HEK293 (cell line): ENCODE data around the gene NKG7.

ENCODE experiments used
- CTCF ChIP-seq: fragments of 450-650 bp; formaldehyde crosslinking; IDR thresholded peaks from 2 replicates; pipeline ENCODE4 v1.5.1; 2016; ENCODE audit warnings: missing biosample characterization, missing genetic modification characterization
- ZBTB7A ChIP-seq: fragments of 450-650 bp; formaldehyde crosslinking; IDR thresholded peaks from 2 replicates; pipeline ENCODE4 v1.5.1; 2016; ENCODE audit warnings: low read depth, missing biosample characterization, missing genetic modification characterization
- ZNF302 ChIP-seq: fragments of 450-650 bp; formaldehyde crosslinking; IDR thresholded peaks from 2 replicates; pipeline ENCODE4 v1.5.1; 2016; ENCODE audit warnings: missing biosample characterization, missing genetic modification characterization, low read depth
- TF ChIP-seq, protein P1 (sequence below): fragments of 450-650 bp; formaldehyde crosslinking; IDR thresholded peaks from 2 replicates; pipeline ENCODE4 v1.5.1; 2017; ENCODE audit warnings: missing biosample characterization, missing genetic modification characterization

- TF ChIP-seq, protein P1, sequence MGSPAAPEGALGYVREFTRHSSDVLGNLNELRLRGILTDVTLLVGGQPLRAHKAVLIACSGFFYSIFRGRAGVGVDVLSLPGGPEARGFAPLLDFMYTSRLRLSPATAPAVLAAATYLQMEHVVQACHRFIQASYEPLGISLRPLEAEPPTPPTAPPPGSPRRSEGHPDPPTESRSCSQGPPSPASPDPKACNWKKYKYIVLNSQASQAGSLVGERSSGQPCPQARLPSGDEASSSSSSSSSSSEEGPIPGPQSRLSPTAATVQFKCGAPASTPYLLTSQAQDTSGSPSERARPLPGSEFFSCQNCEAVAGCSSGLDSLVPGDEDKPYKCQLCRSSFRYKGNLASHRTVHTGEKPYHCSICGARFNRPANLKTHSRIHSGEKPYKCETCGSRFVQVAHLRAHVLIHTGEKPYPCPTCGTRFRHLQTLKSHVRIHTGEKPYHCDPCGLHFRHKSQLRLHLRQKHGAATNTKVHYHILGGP (tag by site-specific recombination): no peak
- TF ChIP-seq ZBTB7A (no peak), CTCF (tag by site-specific recombination) (no peak), ZNF302 (tag by site-specific recombination) (no peak)
These were observed 5.0 kb upstream of the NKG7 start for GRCh38 chr19:51377422-51377821.
